HepG2 (cell line): ENCODE data around the gene TNFRSF11A. TPM values are rescaled to one million over a fixed set of nuclear protein-coding genes. Genes with fewer than 3 reads are reported as not detected.

Experiments
- BRD4 ChIP-seq: sonication (generic); formaldehyde crosslinking; IDR thresholded peaks from 2 replicates; pipeline ENCODE4 v1.4.0; 2020; ENCODE audit warnings: missing genetic modification reagents
- ELK4 ChIP-seq: sonication (generic); formaldehyde crosslinking; IDR thresholded peaks from 2 replicates; pipeline ENCODE4 v1.9.0; 2021; ENCODE audit warnings: missing genetic modification reagents, borderline replicate concordance
- HNRNPH1 ChIP-seq: fragments of 200-400 bp; formaldehyde crosslinking; optimal IDR thresholded peaks from 2 replicates; pipeline ENCODE3; 2017; ENCODE audit warnings: mild to moderate bottlenecking, low read depth, low read length
- HOMEZ ChIP-seq: IDR thresholded peaks from 2 replicates; pipeline ENCODE4 v1.6.1; 2016; ENCODE audit warnings: low read depth
- HOXA9 ChIP-seq: sonication (generic); formaldehyde crosslinking; IDR thresholded peaks from 2 replicates; pipeline ENCODE4 v1.8.1; 2022; ENCODE audit warnings: missing genetic modification reagents, mild to moderate bottlenecking, moderate library complexity, borderline replicate concordance
- KDM2A ChIP-seq: sonication (generic); formaldehyde crosslinking; IDR thresholded peaks from 2 replicates; pipeline ENCODE4 v1.4.0; 2020; ENCODE audit warnings: low read depth, missing genetic modification reagents, borderline replicate concordance
- MIER3 ChIP-seq: IDR thresholded peaks from 2 replicates; pipeline ENCODE4 v1.6.1; 2016; ENCODE audit warnings: missing compliant biosample characterization, borderline replicate concordance
- PRPF4 ChIP-seq: fragments of 200-400 bp; formaldehyde crosslinking; IDR thresholded peaks from 2 replicates; pipeline ENCODE4 v1.6.1; 2016; ENCODE audit warnings: low read length, low read depth; ENCODE audit not compliant: poor library complexity, severe bottlenecking
- RBFOX2 ChIP-seq: fragments of 200-400 bp; formaldehyde crosslinking; IDR thresholded peaks from 2 replicates; pipeline ENCODE4 v1.6.1; 2017; ENCODE audit warnings: low read depth, mild to moderate bottlenecking, low read length
- REXO4 ChIP-seq: sonication (generic); formaldehyde crosslinking; IDR thresholded peaks from 2 replicates; pipeline ENCODE4 v1.8.0; 2022; ENCODE audit warnings: missing genetic modification reagents, mild to moderate bottlenecking, borderline replicate concordance
- TBX2 ChIP-seq: sonication (generic); formaldehyde crosslinking; IDR thresholded peaks from 2 replicates; pipeline ENCODE4 v1.5.0; 2020; ENCODE audit warnings: missing genetic modification reagents, mild to moderate bottlenecking, borderline replicate concordance
- TRAFD1 ChIP-seq: sonication (generic); formaldehyde crosslinking; IDR thresholded peaks from 2 replicates; pipeline ENCODE4 v1.5.1; 2020; ENCODE audit warnings: missing genetic modification reagents, mild to moderate bottlenecking, borderline replicate concordance
- U2AF1 ChIP-seq: fragments of 200-400 bp; formaldehyde crosslinking; optimal IDR thresholded peaks from 2 replicates; pipeline ENCODE3; 2017; ENCODE audit warnings: mild to moderate bottlenecking, low read depth, low read length
- ZBTB14 ChIP-seq: sonication (generic); formaldehyde crosslinking; IDR thresholded peaks from 2 replicates; pipeline ENCODE4 v1.4.0; 2020; ENCODE audit warnings: missing genetic modification reagents
- ZBTB7B ChIP-seq: sonication (generic); formaldehyde crosslinking; IDR thresholded peaks from 2 replicates; pipeline ENCODE4 v1.4.0; 2020; ENCODE audit warnings: missing genetic modification reagents
- ZFP91 ChIP-seq: sonication (generic); formaldehyde crosslinking; IDR thresholded peaks from 2 replicates; pipeline ENCODE4 v1.9.0; 2022; ENCODE audit warnings: missing genetic modification reagents, mild to moderate bottlenecking, borderline replicate concordance
- ZNF282 ChIP-seq: fragments of 450-650 bp; IDR thresholded peaks from 2 replicates; pipeline ENCODE4 v1.6.1; 2018; ENCODE audit not compliant: partially characterized antibody
- ZNF326 ChIP-seq: sonication (generic); formaldehyde crosslinking; IDR thresholded peaks from 2 replicates; pipeline ENCODE4 v1.4.0; 2020; ENCODE audit warnings: missing genetic modification reagents, borderline replicate concordance
- ZNF329 ChIP-seq: sonication (generic); formaldehyde crosslinking; IDR thresholded peaks from 2 replicates; pipeline ENCODE4 v1.9.0; 2021; ENCODE audit warnings: low read depth, mild to moderate bottlenecking, missing genetic modification reagents
- ZNF777 ChIP-seq: sonication (generic); formaldehyde crosslinking; IDR thresholded peaks from 2 replicates; pipeline ENCODE4 v1.4.0; 2020; ENCODE audit warnings: missing genetic modification reagents
- ZSCAN20 ChIP-seq: sonication (generic); formaldehyde crosslinking; IDR thresholded peaks from 2 replicates; pipeline ENCODE4 v1.4.0; 2020; ENCODE audit warnings: missing genetic modification reagents, mild to moderate bottlenecking, borderline replicate concordance
- ZSCAN22 ChIP-seq: sonication (generic); formaldehyde crosslinking; IDR thresholded peaks from 2 replicates; pipeline ENCODE4 v1.4.0; 2020; ENCODE audit warnings: mild to moderate bottlenecking, missing genetic modification reagents
- polyA plus RNA-seq, 8 experiments: library from polyadenylated mRNA; depleted of rRNA in 3 of 8; stranded (reverse) in 7 of 8; unstranded in 1 of 8; fragments of >200 nt; fragmentation: Illumina TruSeq in 4 of 8; extraction: Trizol in 4 of 8; gene quantifications; 2 replicates each; pipeline versions ENCODE4 v1.2.1 to v1.2.3, GENCODE V29; 2011 to 2016; ENCODE audit warnings: low read depth in 4 of 8, missing spikeins in 1 of 8, mixed read lengths in 1 of 8; ENCODE audit not compliant: insufficient read depth in 1 of 8
- total RNA-seq, 5 experiments: library from RNA; depleted of rRNA; stranded (reverse); fragments of >200 nt; fragmentation: Illumina TruSeq; extraction: Trizol; gene quantifications; 2 replicates each; pipeline ENCODE4 v1.2.3, GENCODE V29; 2016; ENCODE audit warnings: low read depth in 1 of 5

The TNFRSF11A gene
- total and polyA plus RNA-seq, 2 of the 13 experiments (the other 11 are each of a cell fraction or from before 2014, with no cell fraction given): 4.6 to 6.4 TPM

- no peak for TF ChIP-seq HOXA9
- no peak for TF ChIP-seq ZFP91 (CRISPR knock-in tag)
- TF ChIP-seq ELK4: no peak
- no peak for TF ChIP-seq HNRNPH1
- no peak for TF ChIP-seq BRD4 (CRISPR knock-in tag)
- 0 out of 2 replicates have a peak, but pooled peaks have one; percentile 28 for TF ChIP-seq MIER3
- no peak for TF ChIP-seq ZBTB14 (CRISPR knock-in tag)
- TF ChIP-seq KDM2A (CRISPR knock-in tag): peak; percentile 31; the same call in 1 of the 2 replicates
- TF ChIP-seq HOMEZ (CRISPR knock-in tag): no peak
- TF ChIP-seq U2AF1: no peak
- no peak for TF ChIP-seq TRAFD1
- no peak for TF ChIP-seq ZBTB7B (CRISPR knock-in tag)
- no peak for TF ChIP-seq ZNF326
- TF ChIP-seq RBFOX2: no peak
- no peak for TF ChIP-seq ZSCAN22 (CRISPR knock-in tag)
- no peak for TF ChIP-seq REXO4 (CRISPR knock-in tag)
- no peak for TF ChIP-seq PRPF4
- no peak for TF ChIP-seq ZNF329
- TF ChIP-seq ZSCAN20 (CRISPR knock-in tag): no peak
- no peak; the same call in 1 of the 2 replicates for TF ChIP-seq TBX2 (CRISPR knock-in tag)
- TF ChIP-seq ZNF282: no peak
- no peak for TF ChIP-seq ZNF777 (CRISPR knock-in tag)
Measured at GRCh38 chr18:62388855-62389760, 64.0 kb downstream of the TNFRSF11A start (continued).
